GM19328 (cell line): ENCODE measurements around the gene TAS2R1.
"Not testable (repeated sequence)": the region's sequence is repeated elsewhere in the genome, so short reads cannot be mapped to it uniquely, and the experiment has no call there.

Experiments used
- ATAC-seq: cut with Tn5 transposase; IDR thresholded peaks from one replicate; pipeline ENCODE4 v1.9.1; 2021; ENCODE audit warnings: mild to moderate bottlenecking, moderate library complexity; ENCODE audit not compliant: unreplicated experiment

TAS2R1 gene

DNA sequence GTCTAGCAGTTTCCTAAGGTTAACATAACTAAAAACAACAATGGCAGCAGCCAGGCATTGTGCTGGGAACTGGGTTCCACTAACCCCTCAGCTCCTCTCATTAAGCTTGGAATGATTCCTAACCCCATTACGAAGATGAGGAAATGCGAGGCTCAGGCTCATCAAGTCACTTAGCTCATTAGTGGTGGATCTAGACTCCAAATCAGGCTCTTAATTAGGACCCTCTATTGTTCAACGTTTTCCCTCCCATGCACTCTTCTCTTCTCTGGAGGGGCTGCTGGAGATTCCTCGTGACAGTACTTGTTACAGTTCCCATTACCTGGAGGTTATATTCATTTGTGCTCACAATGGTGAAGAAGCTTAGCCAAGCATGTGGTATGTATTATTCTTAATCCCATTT lies 6.5 kb downstream of the TAS2R1 start:
- no peak for ATAC-seq

DNA sequence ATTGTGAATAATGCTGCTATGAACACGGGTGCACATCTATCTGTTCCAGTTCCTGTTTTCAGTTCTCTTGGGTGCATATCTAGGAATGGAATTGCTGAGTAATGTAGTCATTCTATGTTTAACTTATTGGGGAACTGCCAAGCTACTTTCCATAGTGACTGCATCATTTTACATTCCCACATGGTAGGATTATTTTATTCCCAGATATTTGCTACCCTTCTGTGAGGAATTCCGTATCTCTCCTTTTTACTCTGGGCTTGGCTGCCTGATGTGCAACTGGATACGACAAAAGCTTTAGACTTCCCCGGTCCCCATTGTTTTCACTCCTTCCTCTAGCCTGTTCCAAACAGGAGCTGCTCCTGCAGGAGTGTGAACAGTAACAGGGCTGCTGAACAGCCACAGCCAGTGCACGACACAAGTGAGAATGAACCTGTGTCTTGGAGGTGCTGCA lies 7.2 kb downstream of the TAS2R1 start:
- ATAC-seq: no peak

DNA sequence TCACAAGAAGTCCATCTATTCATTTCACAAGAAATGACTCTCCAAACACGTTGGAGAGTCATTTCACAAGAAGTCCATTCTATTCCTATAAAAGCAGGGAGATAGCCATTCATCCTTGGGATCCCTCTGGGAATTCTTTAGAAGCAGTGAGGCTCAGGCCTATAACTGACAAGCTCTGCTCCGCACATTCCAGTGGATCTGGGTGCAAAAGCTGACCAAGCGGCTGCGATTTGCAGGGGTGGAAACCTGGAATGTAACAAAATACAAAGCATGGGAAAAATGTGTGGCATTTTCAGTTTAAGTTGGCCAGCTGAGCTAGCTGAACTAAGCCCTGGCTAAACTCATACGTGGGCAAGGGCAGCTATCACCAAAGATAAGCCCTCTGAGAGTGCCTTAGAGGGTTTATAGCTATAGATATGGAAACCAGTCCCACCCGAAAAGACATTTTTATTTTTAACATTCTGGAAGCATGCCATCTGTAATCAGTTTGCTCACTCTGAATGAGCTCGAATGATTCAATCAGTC lies 8.7 kb downstream of the TAS2R1 start:
- ATAC-seq: no peak

DNA sequence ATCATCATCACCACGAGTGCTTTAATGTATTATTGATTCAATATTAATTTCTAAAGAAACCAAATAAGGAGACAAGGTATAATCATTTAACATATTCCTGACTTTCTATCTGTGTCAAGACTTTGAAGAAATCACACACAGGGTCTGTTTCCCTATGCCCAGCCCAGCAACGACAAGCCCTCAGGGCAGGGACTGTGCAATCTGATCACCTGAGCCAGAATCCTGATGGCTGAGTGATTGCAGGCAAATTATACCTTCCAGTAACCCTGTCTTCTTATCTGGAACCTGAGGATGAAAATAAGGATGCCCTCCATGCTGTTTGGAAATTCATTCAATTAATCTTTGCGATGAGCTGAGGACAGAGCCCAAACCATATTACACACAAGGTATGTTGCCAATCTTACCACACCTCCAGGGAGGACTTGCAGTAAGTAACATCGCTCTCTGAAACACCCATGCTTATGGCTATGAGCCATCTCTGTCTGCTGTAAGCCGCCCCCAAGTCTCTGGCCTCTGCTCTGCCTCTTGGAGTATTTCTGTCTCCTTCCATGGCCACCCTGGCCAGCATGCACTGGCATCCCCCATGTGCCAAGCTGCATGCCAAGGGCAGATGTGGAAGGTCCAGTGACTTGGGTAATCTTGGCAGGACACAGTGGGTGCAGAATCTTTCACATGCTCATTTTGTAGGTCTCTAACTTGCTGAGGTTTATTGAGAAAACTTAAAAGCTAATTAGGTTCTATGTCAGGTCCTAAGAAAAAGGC lies 10.6 kb downstream of the TAS2R1 start:
- no peak for ATAC-seq

DNA sequence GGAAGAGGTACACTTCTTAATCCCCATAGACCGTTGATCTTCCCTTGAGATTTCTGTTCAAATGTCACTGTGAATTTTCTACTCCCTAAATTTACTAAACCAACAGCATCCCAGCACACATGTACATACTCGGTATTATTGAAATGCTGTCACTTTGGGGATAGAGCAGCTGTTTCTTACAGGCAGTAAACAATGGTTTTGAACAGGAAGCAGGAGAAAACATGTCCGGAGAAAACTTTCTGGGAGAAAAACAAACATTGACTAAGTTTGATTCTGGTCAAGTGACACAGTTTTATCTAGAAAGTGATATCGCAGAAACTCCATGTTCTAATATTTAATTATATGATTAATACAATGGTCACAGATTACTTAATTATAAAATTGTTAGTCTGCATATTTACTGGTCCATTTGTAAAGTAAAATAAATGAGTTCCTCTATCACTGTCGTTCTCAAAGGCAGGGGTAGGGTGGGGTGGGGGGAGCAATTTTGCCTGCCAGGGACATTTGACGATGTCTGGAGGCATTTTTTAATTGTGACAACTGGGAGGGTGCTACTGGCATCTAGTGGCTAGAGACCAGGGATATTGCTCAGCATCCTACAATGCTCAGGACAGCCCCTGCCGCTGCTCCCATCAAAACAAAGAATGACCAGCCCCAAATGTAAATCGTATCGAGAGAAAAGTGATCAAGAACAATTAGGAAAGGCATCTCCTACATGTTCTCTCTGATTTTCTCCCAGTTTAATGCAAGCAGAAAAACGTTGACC lies 12.2 kb downstream of the TAS2R1 start:
- ATAC-seq: no peak

DNA sequence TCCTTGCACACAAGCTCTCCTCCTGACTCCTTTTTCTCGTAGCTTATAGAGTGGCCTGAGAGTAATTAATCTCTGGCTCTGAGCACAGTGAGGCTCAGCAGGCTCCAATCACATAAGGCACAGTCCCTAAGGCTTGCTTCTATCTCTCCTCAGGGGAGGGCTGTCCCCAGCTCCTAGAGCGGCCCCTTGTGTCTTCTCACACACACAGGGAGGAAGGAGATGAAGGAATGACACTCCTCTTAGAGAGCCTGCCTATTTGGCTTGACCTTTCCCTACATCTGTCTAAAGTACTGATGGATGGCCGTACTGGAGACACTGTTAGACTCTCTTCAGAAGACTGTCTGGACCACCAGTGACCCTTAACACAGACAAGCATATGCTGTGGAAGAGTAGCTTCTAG lies 12.9 kb downstream of the TAS2R1 start:
- no peak for ATAC-seq

DNA sequence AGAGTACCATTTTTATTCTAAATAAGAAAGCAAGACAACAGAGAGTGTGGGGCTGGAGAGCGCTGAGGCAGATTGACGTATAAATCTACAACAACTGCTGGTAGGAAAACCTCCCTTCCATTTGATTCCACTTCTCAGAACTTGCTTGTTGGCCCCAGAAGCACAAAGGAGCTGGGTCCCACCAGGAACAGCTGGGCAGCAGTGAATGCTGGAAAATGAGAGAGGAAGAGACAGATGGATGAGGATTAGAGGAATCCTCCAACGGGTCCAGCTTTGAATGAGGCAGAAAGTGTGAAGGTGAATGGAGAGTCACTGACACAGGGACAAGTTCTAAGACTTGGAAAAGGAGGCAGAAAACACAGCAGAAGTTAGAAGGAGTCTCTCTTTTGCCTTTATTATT lies 14.8 kb downstream of the TAS2R1 start:
- no peak for ATAC-seq

DNA sequence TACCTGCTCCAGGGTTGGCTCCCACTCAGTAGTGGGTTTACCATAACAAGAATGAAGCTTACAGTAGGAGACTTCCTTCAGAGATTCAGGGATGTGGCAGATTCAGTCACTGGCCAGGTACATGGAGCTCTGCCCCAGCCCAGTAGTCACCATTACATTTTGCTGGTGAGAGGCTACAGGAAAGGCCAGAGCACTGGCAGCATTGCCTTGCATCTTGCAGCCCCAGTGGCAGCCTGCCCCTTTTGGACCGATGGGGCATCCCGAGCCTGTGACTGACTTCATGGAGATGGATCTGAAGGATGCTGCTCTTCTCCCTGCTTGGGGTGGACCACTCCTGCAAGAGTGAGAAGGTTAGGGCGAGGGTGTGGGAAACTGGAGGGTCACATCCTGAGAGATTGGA lies 16.8 kb downstream of the TAS2R1 start:
- no peak for ATAC-seq

DNA sequence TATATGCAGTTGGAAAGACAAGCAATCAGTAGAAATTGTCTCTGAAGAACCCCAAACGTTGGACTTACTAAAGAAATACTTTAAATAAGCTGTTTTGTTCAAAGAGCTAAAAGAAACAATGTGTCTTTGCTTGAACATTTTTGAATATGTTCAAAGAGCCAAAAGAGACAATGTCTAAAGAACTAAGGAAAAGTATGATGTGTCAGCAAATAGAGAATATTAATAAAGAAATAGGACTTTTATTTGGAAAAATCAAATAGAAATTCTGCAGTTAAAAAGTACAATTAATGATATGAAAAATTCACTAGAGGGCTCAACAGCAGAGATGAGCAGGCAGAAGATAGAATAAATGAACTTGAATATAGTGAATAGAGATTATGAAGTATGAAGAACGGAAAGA lies 19.2 kb downstream of the TAS2R1 start:
- no peak for ATAC-seq

DNA sequence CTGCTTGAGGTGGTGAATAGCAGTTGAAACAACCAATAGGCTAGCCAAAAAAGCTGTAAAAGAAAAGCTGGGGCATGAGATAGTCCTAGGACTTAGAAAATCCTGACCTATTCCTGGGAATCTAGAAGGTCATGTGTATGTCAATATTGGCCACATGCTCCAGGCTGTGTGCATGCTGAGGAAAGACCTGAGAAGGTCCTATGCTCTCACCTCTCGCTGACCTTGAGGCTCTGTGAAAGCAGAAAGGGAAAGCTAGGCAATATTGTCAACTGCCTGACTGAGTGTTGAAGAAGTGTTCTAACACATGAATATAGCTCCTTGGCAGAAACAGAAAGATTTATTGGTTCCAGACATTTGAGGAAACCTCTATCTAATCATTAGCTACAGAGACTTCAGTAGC lies 19.8 kb downstream of the TAS2R1 start:
- ATAC-seq: no peak

DNA sequence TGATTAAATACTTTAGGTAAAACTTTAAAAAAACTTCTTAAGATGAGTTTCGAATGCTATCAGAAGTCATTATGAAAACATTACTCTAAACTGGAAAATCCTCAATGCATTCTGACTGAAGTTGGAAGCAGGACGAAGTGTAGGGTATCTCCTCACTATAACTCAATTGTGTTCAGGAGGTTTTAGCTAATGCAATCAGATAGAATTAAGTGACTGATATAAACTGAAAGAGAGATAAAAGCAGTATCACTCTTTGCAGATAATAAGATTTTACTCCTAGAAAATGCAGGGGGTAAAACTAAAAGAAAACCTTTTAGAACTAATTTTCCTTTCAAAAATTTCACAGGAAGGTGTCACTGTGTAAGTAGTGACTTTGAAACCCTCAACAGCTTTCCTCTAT lies 22.1 kb downstream of the TAS2R1 start:
- ATAC-seq: no peak

DNA sequence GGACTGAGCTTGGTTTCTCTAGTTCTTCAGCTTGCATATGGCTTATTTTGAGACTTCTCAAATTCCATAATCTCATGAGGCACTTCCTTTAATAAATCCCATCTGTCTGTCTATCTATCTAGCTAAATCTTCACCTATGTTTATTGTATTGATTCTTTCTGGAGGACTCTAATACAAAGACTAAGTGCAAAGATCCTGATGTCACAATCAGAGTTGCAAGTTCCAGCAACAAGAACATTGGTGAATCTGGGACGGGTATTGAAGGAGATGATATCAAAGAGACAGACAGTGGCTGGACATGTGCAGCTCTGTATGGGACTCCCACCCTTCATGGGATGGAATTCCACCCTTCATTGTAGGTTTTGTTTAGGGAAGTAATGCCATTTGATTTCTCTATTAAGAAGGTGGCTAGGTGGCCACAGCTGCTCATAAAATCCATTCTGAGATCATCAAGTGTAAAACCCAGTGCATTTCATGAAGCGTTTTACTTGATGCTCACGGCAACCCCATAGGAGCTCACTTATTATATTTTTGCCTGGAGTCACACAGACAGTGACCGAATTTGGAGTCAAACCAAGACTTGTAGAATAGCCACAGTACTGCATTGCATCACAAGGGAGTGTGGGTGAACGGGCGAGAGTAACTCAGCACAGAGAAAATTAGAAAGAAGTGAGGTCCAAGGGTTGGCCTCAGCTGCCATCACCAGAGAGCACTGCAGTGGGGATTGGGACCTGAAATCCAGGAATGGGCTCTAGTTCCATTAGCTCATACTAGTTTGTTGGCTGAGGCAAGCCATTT lies 24.9 kb downstream of the TAS2R1 start:
- ATAC-seq: no peak

DNA sequence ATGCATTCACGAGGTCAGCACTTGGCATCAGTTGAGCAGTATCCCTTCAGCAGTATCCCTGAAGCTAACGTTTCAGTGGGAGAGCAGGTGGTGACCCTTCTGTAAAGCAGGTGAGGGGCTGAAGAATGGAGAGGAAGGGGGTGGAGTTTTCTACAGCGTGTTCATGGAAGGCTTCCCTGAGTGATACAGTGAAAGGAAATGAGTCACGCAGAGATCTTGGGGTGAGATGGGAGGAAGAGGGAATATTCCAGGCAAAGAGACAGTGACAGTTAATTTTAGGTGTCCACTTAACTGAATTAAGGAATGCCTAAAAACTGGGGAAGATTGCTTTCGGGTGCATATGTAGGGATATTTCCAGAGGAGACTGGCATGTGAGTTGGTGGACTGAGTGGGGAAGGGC lies 25.7 kb downstream of the TAS2R1 start:
- no peak for ATAC-seq

DNA sequence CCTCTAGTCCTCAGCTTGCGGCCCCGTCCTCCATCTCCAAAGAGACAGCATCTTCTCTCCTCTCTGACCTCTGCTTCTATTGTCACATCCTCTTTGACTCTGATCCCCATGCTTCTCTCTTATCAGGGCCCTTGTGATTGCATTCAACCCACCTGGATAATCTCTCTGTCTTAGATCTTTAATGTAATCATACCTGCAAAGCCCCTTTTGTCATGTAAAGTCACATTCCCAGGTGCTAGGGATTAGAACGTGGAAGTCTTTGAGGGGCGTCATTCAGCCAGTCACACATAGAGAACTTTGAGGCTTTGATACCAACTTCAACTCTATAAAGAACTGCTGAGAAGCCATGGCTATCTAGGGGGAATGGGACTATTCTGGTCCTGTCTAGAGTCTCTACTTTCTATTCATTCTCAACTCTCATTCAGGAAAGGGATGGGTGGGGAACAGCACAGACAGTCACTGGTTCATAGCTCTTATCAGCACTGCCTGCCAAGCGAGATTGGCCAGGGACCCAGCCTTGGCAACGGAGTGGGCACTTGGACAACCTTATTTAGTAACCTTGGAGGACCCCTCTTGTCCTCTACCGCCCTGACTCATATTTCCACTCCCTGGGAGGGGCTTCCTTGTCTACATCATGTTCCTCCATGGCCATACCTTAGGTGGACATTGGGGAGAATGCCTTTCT lies 29.0 kb downstream of the TAS2R1 start:
- ATAC-seq: no peak

DNA sequence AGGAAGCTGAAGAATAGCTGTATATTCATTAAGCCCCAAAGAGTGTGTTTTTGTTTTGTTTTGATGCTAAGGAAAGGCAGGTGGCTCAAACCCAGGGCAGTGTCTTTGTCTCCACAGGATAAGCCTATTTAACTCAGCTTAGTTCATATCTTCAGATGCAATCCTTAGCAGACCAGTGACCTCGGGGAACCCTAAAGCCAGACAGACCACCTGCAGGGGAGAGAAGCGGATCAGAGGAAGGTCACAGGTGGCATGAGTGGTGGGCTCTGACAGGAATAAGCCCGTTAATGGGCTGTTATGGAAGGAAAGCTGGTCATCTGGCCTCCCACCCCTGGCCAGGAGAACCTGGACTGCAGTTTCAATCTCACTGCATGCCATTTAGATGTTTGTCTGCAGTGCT lies 30.8 kb downstream of the TAS2R1 start:
- ATAC-seq: no peak

DNA sequence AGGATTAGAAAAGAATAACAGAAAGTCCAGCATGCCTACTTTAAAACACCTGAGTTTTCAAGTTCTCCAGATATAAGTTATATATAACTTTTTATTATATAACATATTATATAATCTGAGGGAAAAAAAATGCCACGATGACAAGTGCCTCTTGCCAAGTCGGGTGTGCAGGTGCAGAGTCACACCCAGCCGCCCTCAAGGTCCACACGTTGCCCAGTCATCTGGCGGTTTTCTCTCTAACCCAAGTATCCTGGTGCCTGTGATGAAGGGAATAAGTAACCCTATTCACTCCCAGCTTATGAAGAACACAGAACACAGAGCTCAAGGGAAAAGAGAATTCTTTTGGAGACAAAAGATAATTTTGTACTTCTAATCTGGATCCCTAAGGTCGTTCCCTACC lies 31.8 kb downstream of the TAS2R1 start:
- not testable (repeated sequence) for ATAC-seq

DNA sequence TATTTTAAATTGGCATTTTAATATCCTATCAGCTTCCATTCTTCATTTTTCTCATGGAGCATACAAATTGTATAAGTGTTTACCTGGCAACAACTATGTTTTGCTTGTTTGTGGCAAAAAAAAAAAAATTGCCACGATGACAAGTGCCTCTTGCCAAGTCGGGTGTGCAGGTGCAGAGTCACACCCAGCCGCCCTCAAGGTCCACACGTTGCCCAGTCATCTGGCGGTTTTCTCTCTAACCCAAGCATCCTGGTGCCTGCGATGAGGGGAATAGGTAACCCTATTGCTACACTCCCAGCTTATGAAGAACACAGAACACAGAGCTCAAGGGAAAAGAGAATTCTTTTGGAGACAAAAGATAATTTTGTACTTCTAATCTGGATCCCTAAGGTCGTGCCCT lies 32.8 kb downstream of the TAS2R1 start:
- not testable (repeated sequence) for ATAC-seq

DNA sequence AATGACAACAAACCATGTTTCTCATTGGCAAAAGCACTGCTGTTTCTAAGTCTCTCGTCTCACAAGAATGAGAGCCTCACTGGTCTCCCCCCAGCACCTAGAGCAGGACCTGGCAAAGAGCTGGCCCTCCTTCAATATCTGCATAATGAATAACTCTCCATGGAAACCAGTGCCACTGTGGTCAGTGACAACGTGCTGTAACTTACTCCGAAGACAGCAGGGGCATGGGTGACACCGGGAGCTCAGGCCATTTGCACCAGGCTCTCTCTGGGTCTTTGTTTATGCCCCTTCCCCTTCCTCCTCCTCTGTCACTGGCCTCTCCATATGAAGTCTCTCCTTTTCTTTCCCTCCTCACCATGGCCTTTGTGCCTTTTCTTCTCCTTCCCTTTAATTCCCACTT lies 33.3 kb downstream of the TAS2R1 start:
- ATAC-seq: no peak

DNA sequence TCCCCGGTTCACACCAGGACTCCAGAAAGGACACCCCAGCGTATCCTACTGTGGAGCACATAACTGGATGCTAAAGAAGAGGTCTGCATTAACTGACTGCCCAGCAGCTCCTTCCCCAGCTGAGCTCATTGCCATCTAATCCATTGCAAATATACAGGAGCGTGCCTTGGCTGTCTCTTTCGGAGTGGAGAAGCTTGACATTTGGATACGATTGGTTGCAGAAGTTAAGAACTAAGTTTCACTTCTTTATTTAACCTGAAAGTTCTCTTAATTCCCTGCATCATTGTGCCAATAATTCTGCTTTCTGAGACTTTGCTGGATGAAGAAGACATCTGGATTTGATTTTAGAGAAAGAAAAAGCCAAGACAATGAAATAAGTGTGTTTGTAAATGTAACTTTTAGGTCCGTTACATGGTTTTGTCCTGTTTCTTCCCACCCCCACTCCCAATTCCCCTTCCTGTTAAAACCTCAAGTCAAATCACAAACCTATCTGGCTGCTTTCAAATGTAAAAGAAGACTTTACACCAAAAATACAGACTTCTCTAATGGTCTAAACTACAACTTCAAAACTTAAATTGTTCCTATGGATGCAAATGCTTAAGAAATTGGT lies 33.9 kb downstream of the TAS2R1 start:
- no peak for ATAC-seq

DNA sequence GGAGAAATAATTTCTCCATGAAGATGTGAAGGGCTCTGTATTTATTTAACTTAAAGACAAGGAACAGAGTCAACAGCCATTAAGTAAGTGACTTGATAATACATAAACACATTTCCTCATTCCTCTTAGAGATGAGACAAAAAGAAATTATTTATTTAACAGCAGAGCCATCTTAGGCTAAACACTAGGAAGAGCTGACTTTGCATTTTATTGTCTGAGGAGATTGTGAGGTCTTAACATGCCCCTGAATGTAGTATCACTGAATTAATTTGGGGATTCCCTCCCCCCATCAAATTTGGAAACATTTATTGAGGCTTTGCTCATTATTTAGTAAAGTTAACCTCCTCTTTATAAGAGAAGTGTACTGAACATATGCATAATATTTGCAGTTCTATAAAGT lies 35.2 kb downstream of the TAS2R1 start:
- ATAC-seq: no peak
